ENCODE data around the gene ALG2. TPM values are rescaled to one million over a fixed set of nuclear protein-coding genes. Genes with fewer than 3 reads are reported as not detected.

ALG2 gene
- total and polyA plus RNA-seq, 9 of the 15 experiments (the other 6 are each of a cell fraction or from before 2014, with no cell fraction given): 4.9 to 41.9 (median 20.2) TPM

- Histone ChIP-seq H3K4me2 (ENCODE audit: insufficient read depth, low read length) (no peak overlapping the region), H3K79me2 (ENCODE audit: control insufficient read depth, insufficient read depth, low read length) (peaks cover 16% of the 10 kb centered on the region), H3K9me1 (ENCODE audit: control insufficient read depth, insufficient read depth, low read length) (no peaks in the 10 kb centered on the region), H2AFZ (ENCODE audit: low read depth, low read length) (no peak overlapping the region), H3K4me3 (no peak overlapping the region), H3K9me3 (replicated peaks; ENCODE audit: control insufficient read depth, insufficient read depth, low read depth, low read length) (no peaks in the 10 kb centered on the region), H3K27me3 (ENCODE audit: control insufficient read depth in 2 of 2, insufficient read depth in 2 of 2, low read length in 2 of 2) (no peaks in the 10 kb centered on the region), H3K36me3 (ENCODE audit: control insufficient read depth, insufficient read depth, low read length) (peaks cover 72% of the 10 kb centered on the region), H3K4me1 (replicated peaks in 1 of 2; ENCODE audit: control insufficient read depth in 2 of 2, insufficient read depth in 2 of 2, low read length in 2 of 2) (no peaks in the 10 kb centered on the region; a peak in 1 of 5 replicates), H4K20me1 (replicated peaks; ENCODE audit: control insufficient read depth, insufficient read depth, low read length) (peaks cover 6% of the 10 kb centered on the region; the same call in 1 of the 2 replicates), H3K27ac (ENCODE audit: extremely low read depth, low read depth, low read length) (no peak overlapping the region), H3K9ac (ENCODE audit: insufficient read depth in 1 of 2, low read depth in 2 of 2, low read length in 2 of 2) (no peak overlapping the region)
- intact Hi-C loops (cut with micrococcal nuclease): no loop called here
- ATAC-seq (no peak), DNase-seq (ENCODE audit: extremely low read depth in 1 of 4, low spot score in 3 of 4) (no peak), FAIRE-seq (peak; percentile 60)
- ChIA-PET POLR2A (interaction anchor here (1.0 to 3.2 kb wide), 2 partner anchors 8 to 29 kb away, joined by 3 to 45 read pairs; partner anchors contain the start of genes ALG2 and SEC61B), CTCF (ENCODE audit: low intra/inter-chr PET ratio) (no interaction called here)
- TF ChIP-seq MXI1 (IDR thresholded peaks at IDR 0.05; ENCODE audit: low read depth, low read length) (no peak), ZNF23 (CRISPR knock-in tag; IDR thresholded peaks at IDR 0.05) (no peak), ZNF253 (CRISPR knock-in tag; conservative IDR thresholded peaks at IDR 0.05) (no peak)
- no TSS peak for BruUV-seq (replicated peaks)
- in situ Hi-C loops (cut with MboI): no loop called here
- 77% methylated on average over 3 of the region's 3 CpGs for WGBS (ENCODE audit: insufficient coverage, low coverage, missing lambda C conversion rate)
Measured at GRCh38 chr9:99230206-99230605, 8.5 kb upstream of the ALG2 start.

GRCh38 chr9:99226054-99226453 is 4.3 kb upstream of the ALG2 start:
- Histone ChIP-seq H2AFZ (ENCODE audit: low read depth, low read length) (no peak overlapping the region), H3K4me1 (replicated peaks in 1 of 2; ENCODE audit: control insufficient read depth in 2 of 2, insufficient read depth in 2 of 2, low read length in 2 of 2) (peaks cover 5 to 10% of the 10 kb centered on the region in 2 experiments; a peak in 3 of 5 replicates), H3K4me2 (ENCODE audit: insufficient read depth, low read length) (no peak overlapping the region), H4K20me1 (replicated peaks; ENCODE audit: control insufficient read depth, insufficient read depth, low read length) (peaks cover 10% of the 10 kb centered on the region), H3K36me3 (ENCODE audit: control insufficient read depth, insufficient read depth, low read length) (peaks cover 69% of the 10 kb centered on the region), H3K9me1 (ENCODE audit: control insufficient read depth, insufficient read depth, low read length) (no peaks in the 10 kb centered on the region), H3K27ac (ENCODE audit: extremely low read depth, low read depth, low read length) (no peak overlapping the region), H3K79me2 (ENCODE audit: control insufficient read depth, insufficient read depth, low read length) (peaks cover 57% of the 10 kb centered on the region), H3K4me3 (no peak overlapping the region), H3K27me3 (ENCODE audit: control insufficient read depth in 2 of 2, insufficient read depth in 2 of 2, low read length in 2 of 2) (no peaks in the 10 kb centered on the region), H3K9me3 (replicated peaks; ENCODE audit: control insufficient read depth, insufficient read depth, low read depth, low read length) (no peaks in the 10 kb centered on the region), H3K9ac (ENCODE audit: insufficient read depth in 1 of 2, low read depth in 2 of 2, low read length in 2 of 2) (no peak overlapping the region; a peak in 1 of 4 replicates)
- intact Hi-C loops (cut with micrococcal nuclease) (no loop called here), in situ Hi-C loops (cut with MboI) (no loop called here)
- no peak for ATAC-seq
- 94% methylated on average over 5 of the region's 5 CpGs for WGBS (ENCODE audit: insufficient coverage, low coverage, missing lambda C conversion rate)
- no TSS peak for BruUV-seq (replicated peaks)
- no peak for TF ChIP-seq ZNF134 (CRISPR knock-in tag; conservative IDR thresholded peaks at IDR 0.05)
- no peak for TF ChIP-seq NFATC3 (IDR thresholded peaks at IDR 0.05)
- TF ChIP-seq NFRKB (IDR thresholded peaks at IDR 0.05; ENCODE audit: low read depth): no peak
- TF ChIP-seq ZNF384 (IDR thresholded peaks at IDR 0.05; ENCODE audit: low read depth, low read length): no peak
- TF ChIP-seq, protein P1, sequence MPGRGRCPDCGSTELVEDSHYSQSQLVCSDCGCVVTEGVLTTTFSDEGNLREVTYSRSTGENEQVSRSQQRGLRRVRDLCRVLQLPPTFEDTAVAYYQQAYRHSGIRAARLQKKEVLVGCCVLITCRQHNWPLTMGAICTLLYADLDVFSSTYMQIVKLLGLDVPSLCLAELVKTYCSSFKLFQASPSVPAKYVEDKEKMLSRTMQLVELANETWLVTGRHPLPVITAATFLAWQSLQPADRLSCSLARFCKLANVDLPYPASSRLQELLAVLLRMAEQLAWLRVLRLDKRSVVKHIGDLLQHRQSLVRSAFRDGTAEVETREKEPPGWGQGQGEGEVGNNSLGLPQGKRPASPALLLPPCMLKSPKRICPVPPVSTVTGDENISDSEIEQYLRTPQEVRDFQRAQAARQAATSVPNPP (IDR thresholded peaks at IDR 0.05; ENCODE audit: borderline replicate concordance, insufficient read depth, insufficient read length): no peak
- TF ChIP-seq POU5F1 (IDR thresholded peaks at IDR 0.05; ENCODE audit: borderline replicate concordance, low read depth, low read length, partially characterized antibody): no peak
- ChIA-PET POLR2A (interaction anchor here (1.1 kb wide), 1 partner anchor 20 kb away, joined by 3 read pairs; no protein-coding TSS in a partner anchor), CTCF (ENCODE audit: low intra/inter-chr PET ratio) (no interaction called here)
- FAIRE-seq: no peak
- no peak for DNase-seq (ENCODE audit: extremely low read depth in 1 of 4, low spot score in 3 of 4)
